Calu3 (cell line): ENCODE results near the gene ARSJ. TPM values are rescaled to one million over a fixed set of nuclear protein-coding genes. Genes with fewer than 3 reads are reported as not detected.
"Not testable (repeated sequence)": the region's sequence is repeated elsewhere in the genome, so short reads cannot be mapped to it uniquely, and the experiment has no call there.

Source experiments
- BruUV-seq: library from RNA; stranded (reverse); fragments of 400-500 nt; replicated peaks from 2 replicates; lab custom pipeline; 2021; lab: Mats Ljungman, UMichigan
- CTCF ChIA-PET: fragments of 300-600 bp; sonication (Branson Sonifier 250); formaldehyde crosslinking; loops from one replicate; lab custom pipeline; 2022; ENCODE audit warnings: antibody characterized with exemption; lab: Charles Lee
- DNase-seq: peaks from one replicate; pipeline ENCODE4 v3.0.0; 2022
- H3K27ac Mint-ChIP-seq: one replicate; pipeline ENCODE4 v1.8.0; 2022; ENCODE audit warnings: mixed read lengths; ENCODE audit not compliant: unreplicated experiment
- H3K27me3 Mint-ChIP-seq: one replicate; pipeline ENCODE4 v1.8.0; 2022; ENCODE audit warnings: mixed read lengths; ENCODE audit not compliant: unreplicated experiment
- H3K36me3 Mint-ChIP-seq: one replicate; pipeline ENCODE4 v1.8.0; 2022; ENCODE audit warnings: mild to moderate bottlenecking, moderate library complexity, mixed read lengths; ENCODE audit not compliant: insufficient read depth, unreplicated experiment
- H3K4me1 Mint-ChIP-seq: one replicate; pipeline ENCODE4 v1.8.0; 2022; ENCODE audit warnings: mild to moderate bottlenecking, low read depth, mixed read lengths; ENCODE audit not compliant: unreplicated experiment
- H3K4me3 Mint-ChIP-seq: one replicate; pipeline ENCODE4 v1.8.0; 2022; ENCODE audit warnings: mild to moderate bottlenecking, low read depth, moderate library complexity, mixed read lengths; ENCODE audit not compliant: unreplicated experiment
- H3K9me3 Mint-ChIP-seq: one replicate; pipeline ENCODE4 v1.8.0; 2022; ENCODE audit warnings: low read depth, mixed read lengths; ENCODE audit not compliant: unreplicated experiment
- intact Hi-C: fragments of 100-400 bp; cut with micrococcal nuclease; formaldehyde crosslinking; loops from one replicate; pipeline ENCODE4 v1.10.0; 2022; ENCODE audit not compliant: unreplicated experiment
- total RNA-seq: library from RNA; stranded (reverse); gene quantifications from 2 replicates; pipeline ENCODE4 v1.2.3, GENCODE V29; 2022
- TF ChIP-seq, protein P1 (sequence below): fragments of 200-600 bp; IDR thresholded peaks from one replicate; pipeline ENCODE4 v1.8.0; 2022; ENCODE audit warnings: antibody characterized with exemption; ENCODE audit not compliant: unreplicated experiment

ARSJ gene
- total RNA-seq, 1 experiment from 2014 or later, result 12.5 TPM

DNA sequence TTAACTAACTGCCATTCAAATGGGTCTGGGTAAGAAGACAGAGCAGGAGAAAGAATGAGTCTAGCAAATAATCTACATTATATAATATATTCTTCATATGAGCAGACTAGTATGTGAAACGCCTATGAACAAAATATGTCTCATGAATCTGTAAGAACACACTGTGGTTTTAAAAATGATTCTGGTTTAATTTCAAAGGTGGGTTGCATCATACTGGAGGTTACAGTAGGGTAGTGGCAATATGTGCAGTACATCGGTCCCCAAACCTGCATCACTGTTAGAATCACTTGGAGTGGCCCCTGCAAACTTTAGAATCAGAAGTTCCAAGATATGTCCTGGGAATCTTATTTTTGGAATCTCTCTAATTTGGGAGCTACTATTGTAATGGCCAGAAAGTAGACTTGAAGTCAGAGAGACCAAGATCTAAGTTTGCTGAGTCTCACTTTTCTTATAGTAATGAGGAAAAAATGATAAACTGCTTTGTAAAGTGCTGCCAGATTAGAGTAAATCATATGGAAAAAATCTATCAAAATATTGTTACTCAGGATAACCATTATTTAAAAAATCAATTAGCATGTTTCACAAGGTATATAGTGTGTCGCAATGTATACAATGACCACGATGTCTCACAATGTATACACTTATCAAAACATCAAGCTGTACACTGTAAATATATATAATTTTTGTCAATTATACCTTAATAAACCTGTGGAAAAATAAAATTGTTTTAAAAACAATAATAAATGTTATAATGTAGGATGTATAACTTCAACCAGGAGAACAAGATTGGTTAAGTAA lies 37.9 kb upstream of the ARSJ start:
- Mint-ChIP-seq H3K9me3 (no peaks in the 10 kb centered on the region), H3K27me3 (no peaks in the 10 kb centered on the region), H3K4me3 (no peak overlapping the region), H3K36me3 (peaks cover 6% of the 10 kb centered on the region), H3K27ac (peak overlapping the region; percentile 63), H3K4me1 (peaks cover 21% of the 10 kb centered on the region)
- CTCF ChIA-PET, result no interaction called here
- no peak for DNase-seq
- TF ChIP-seq, protein P1, sequence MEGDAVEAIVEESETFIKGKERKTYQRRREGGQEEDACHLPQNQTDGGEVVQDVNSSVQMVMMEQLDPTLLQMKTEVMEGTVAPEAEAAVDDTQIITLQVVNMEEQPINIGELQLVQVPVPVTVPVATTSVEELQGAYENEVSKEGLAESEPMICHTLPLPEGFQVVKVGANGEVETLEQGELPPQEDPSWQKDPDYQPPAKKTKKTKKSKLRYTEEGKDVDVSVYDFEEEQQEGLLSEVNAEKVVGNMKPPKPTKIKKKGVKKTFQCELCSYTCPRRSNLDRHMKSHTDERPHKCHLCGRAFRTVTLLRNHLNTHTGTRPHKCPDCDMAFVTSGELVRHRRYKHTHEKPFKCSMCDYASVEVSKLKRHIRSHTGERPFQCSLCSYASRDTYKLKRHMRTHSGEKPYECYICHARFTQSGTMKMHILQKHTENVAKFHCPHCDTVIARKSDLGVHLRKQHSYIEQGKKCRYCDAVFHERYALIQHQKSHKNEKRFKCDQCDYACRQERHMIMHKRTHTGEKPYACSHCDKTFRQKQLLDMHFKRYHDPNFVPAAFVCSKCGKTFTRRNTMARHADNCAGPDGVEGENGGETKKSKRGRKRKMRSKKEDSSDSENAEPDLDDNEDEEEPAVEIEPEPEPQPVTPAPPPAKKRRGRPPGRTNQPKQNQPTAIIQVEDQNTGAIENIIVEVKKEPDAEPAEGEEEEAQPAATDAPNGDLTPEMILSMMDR, result no peak
- intact Hi-C loops, result no loop called here
- no TSS peak for BruUV-seq

DNA sequence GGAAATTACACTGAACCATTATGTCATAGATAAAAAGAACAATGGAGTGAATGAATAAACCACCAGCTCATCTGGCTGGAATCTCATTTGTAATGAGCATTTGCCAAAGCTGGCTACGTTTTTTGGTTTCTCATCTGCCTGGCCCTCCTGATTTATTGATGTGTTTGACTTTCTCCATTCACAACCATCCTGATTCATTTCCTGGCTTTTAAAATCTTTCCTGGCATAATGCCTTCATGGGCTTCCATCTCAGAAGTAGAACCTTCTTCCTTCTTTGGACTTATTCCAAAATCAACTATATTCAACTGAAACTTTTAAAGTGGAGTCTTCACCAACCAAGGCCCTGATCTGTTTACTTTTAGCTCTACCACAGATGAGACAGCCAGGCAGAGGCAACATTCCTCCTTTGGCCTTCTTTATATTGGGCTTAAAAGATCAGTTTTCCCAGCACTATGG lies 36.0 kb upstream of the ARSJ start:
- DNase-seq, result no peak
- CTCF ChIA-PET, result no interaction called here
- H3K4me1 Mint-ChIP-seq, result peaks cover 21% of the 10 kb centered on the region
- H3K36me3 Mint-ChIP-seq, result peaks cover 6% of the 10 kb centered on the region
- H3K27me3 Mint-ChIP-seq, result no peaks in the 10 kb centered on the region
- BruUV-seq, result no TSS peak
- TF ChIP-seq, protein P1, result no peak
- H3K4me3 Mint-ChIP-seq, result no peak overlapping the region
- H3K9me3 Mint-ChIP-seq, result peaks cover 7% of the 10 kb centered on the region
- intact Hi-C loops, result no loop called here
- H3K27ac Mint-ChIP-seq, result peak overlapping the region; percentile 84

DNA sequence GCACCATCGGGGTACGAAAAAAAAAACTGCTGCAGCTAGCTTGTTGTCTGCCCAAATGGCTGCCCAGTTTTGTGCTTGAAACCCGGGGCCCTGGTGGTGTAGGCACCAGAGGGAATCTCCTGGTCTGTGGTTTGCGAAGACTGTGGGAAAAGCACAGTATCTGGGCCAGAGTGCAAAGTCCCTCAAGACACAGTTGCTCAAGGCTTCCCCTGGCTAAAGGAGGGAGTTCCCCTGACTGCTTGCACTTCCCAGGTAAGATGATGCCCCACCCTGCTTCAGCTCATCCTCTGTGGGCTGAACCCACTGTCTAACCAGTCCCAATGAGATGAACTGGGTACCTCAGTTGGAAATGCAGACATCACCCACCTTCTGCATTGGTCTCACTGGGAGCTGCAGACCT lies 33.8 kb upstream of the ARSJ start:
- CTCF ChIA-PET, result interaction anchor here (1.8 kb wide), 1 partner anchor 13 kb away, joined by 4 read pairs; no protein-coding TSS in a partner anchor
- DNase-seq, result peak; percentile 24
- H3K27me3 Mint-ChIP-seq, H3K9me3 Mint-ChIP-seq, BruUV-seq, H3K27ac Mint-ChIP-seq, H3K36me3 Mint-ChIP-seq, intact Hi-C loops: not testable (repeated sequence)
- Mint-ChIP-seq H3K4me3 (peak overlapping the region; percentile 39), H3K4me1 (peaks cover 19% of the 10 kb centered on the region)

DNA sequence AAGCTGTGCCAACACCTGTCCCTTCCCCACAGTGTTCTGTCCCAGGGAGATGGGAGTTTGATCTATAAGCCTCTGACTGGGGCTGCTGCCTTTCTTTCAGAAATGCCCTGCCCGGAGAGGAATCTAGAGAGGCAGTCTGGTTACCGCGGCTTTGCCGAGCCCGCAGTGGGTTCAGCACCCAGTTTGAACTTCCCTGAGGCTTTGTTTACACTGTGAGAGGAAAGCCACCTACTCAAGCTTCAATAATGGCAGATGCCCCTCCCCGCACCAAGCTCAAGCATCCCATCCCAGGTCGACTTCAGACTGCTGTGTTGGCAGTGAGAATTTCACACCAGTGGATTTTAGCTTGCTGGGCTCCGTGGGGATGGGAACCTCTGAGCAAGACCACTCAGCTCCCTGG lies 33.3 kb upstream of the ARSJ start:
- Mint-ChIP-seq H3K9me3 (peaks cover 7% of the 10 kb centered on the region), H3K4me3 (peak overlapping the region; percentile 39), H3K4me1 (peaks cover 15% of the 10 kb centered on the region), H3K27ac (no peak overlapping the region), H3K36me3 (peaks cover 6% of the 10 kb centered on the region), H3K27me3 (no peaks in the 10 kb centered on the region)
- TF ChIP-seq, protein P1, result no peak
- intact Hi-C loops, result no loop called here
- CTCF ChIA-PET, result interaction anchor here (1.8 kb wide), 1 partner anchor 13 kb away, joined by 4 read pairs; no protein-coding TSS in a partner anchor
- no TSS peak for BruUV-seq
- peak; percentile 13 for DNase-seq
